Activated CD4-positive, alpha-beta T cell treated with anti-CD3 and anti-CD28 coated beads, Interleukin-2, Interleukin-4, amounts not matched to agents 100 ng/mL and 50 ng/mL, durations not matched to agents 16 hours and 8 hours (primary cell): ENCODE results near the gene GMEB1.

ENCODE experiments used
- DNase-seq: peaks from one replicate; pipeline ENCODE4 v3.0.0-alpha.2; 2020; ENCODE audit warnings: low spot score

The GMEB1 gene

GRCh38 chr1:28751315-28752060 is 82.9 kb downstream of the GMEB1 start:
- DNase-seq = no peak

GRCh38 chr1:28755701-28756100 is 87.1 kb downstream of the GMEB1 start:
- no peak for DNase-seq

- no peak for DNase-seq
Measured at GRCh38 chr1:28756846-28757245, 88.3 kb downstream of the GMEB1 start.

- DNase-seq = no peak
Measured at GRCh38 chr1:28758420-28758819, 89.8 kb downstream of the GMEB1 start.

DNA sequence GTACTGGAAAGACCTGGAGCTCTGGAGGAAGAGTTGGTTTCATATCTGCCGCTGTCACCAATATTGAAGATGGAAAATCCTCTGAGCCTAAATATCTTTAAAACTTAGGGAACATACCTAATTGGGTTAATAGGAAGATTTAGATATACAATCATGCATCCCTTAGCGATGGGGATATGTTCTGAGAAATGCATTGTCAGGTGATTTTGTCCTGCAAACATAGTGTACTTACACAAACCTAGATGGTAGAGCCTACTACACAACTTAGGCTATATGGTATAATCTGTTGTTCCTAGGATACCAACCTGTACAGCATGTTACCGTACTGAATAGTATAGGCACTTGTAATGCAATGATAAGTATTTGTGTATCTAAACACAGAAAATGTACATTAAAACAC is 90.7 kb downstream of the GMEB1 start:
- DNase-seq = no peak

GRCh38 chr1:28761189-28761588 is 92.6 kb downstream of the GMEB1 start:
- DNase-seq = no peak

- DNase-seq = no peak
Measured at GRCh38 chr1:28766532-28767183, 98.1 kb downstream of the GMEB1 start.
